ENCODE measurements around the gene OR1Q1.

OR1Q1 gene

DNA sequence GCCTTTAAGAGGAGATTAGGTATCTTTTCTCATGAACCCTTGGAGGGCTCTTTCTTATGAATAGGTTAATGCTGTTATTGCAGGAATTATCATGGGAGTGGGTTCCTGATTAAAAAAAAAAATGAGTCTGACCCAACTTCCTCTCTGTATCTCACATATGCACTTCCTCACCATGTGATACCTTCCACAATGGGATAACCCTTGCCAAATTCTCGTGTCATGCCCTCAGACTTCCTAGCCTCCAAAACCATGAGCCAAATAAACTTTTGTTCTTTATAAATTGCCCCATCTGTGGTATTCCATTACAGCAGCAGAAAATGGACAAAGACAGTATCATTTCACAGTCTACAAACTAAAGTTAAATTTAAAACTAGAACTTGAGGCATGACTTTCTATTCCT is 41.8 kb downstream of the OR1Q1 start:
- Histone ChIP-seq H3K36me3 (ENCODE audit: control insufficient read depth, insufficient read depth, low read length) (no peaks in the 10 kb centered on the region), H3K4me3 (ENCODE audit: low read depth, low read length) (no peak overlapping the region), H3K9me3 (ENCODE audit: control insufficient read depth, insufficient read depth, low read length) (peaks cover 81% of the 10 kb centered on the region)

DNA sequence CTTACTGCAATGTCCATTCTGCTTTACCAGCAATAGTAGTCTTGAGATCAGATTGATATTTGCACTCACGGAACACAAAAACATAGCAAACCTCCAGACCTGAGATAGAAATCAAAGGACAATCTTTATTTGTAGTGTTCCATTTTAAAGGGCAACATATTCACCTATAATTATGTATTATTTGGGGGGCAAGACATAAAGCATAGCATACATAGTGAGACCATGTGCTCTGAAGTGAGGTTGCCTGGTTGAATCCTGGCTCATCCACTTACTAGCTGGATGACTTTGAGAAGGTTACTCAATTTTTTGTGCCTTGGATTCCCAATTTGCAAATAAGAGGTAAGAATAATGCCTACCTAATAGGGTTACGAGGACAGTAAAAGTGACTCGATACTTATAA is 43.0 kb downstream of the OR1Q1 start, which contains the start of gene OR1B1:
Gene OR1B1 (minus strand): TSS at position 101 of the 400 bp plus-strand sequence.
- Histone ChIP-seq H3K36me3 (ENCODE audit: control insufficient read depth, insufficient read depth, low read length) (no peaks in the 10 kb centered on the region), H3K9ac (ENCODE audit: low read depth, low read length) (no peak within 1 kb of the TSS), H3K27me3 (ENCODE audit: control insufficient read depth, insufficient read depth, low read length) (no peaks in the 10 kb centered on the region), H3K9me3 (ENCODE audit: control insufficient read depth, insufficient read depth, low read length) (peaks cover 81% of the 10 kb centered on the region), H3K4me1 (ENCODE audit: control insufficient read depth, insufficient read depth, low read length) (no peaks in the 10 kb centered on the region), H3K4me3 (ENCODE audit: low read depth, low read length) (no peak within 1 kb of the TSS), H3K27ac (ENCODE audit: low read depth, low read length) (no peak within 1 kb of the TSS)

More for the DNA sequence above, 41.8 kb downstream of the OR1Q1 start:
- Histone ChIP-seq H3K27ac (ENCODE audit: low read depth, low read length) (no peak overlapping the region), H3K9ac (ENCODE audit: low read depth, low read length) (no peak overlapping the region), H3K4me1 (ENCODE audit: control insufficient read depth, insufficient read depth, low read length) (no peaks in the 10 kb centered on the region), H3K27me3 (ENCODE audit: control insufficient read depth, insufficient read depth, low read length) (no peaks in the 10 kb centered on the region)

DNA sequence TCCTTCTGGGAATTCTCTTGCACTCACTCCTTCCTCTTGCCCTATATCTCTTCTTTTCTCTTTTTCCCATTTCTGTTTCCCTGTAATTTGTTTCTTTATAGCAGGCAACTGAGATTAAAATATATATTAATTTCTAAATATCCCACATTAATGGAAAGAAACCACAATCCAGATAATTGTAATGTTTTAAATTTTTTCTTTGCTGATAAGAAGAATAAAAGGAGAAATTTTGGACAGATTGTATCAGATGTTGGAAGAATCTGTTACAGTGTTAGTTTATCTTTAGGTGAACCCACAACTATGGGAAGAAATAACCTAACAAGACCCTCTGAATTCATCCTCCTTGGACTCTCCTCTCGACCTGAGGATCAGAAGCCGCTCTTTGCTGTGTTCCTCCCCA is 46.9 kb downstream of the OR1Q1 start, which contains the start of gene OR1L1:
Gene OR1L1 (plus strand): TSS at position 301 of the 400 bp plus-strand sequence. CDS start 0 bp downstream, at position 301.
- Histone ChIP-seq H3K4me3 (ENCODE audit: low read depth, low read length) (no peak within 1 kb of the TSS), H3K9me3 (ENCODE audit: control insufficient read depth, insufficient read depth, low read length) (peaks cover 84% of the 10 kb centered on the region), H3K36me3 (ENCODE audit: control insufficient read depth, insufficient read depth, low read length) (no peaks in the 10 kb centered on the region), H3K4me1 (ENCODE audit: control insufficient read depth, insufficient read depth, low read length) (no peaks in the 10 kb centered on the region), H3K9ac (ENCODE audit: low read depth, low read length) (no peak within 1 kb of the TSS), H3K27ac (ENCODE audit: low read depth, low read length) (no peak within 1 kb of the TSS), H3K27me3 (ENCODE audit: control insufficient read depth, insufficient read depth, low read length) (no peaks in the 10 kb centered on the region)
